D341Med (cell line): ENCODE results near the gene SEMA3A.

ENCODE experiments used
- DNase-seq: peaks from one replicate; pipeline ENCODE4 v3.0.0; 2012; ENCODE audit warnings: low spot score

SEMA3A gene

GRCh38 chr7:84195295-84196060, 889 bp upstream of the SEMA3A start:
- DNase-seq = no peak

DNA sequence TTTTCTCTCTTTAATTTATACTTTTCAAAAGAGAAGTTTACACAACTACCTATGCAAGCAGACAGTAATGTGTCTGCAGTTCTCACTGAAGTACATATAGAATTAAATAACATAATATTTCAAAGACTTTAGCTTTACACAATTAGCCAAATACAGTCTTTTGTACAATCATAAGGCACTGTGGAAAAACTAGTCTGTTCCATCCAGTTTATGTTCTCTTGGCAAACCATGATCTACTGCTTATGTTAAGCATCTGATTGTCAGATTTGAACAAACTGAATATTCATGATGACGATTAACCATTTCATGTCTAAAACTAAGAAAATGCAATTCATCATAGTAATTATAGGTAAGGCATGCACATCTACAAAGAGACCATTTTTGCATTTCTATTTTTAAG, 842 bp downstream of the SEMA3A start:
- DNase-seq = no peak

- no peak for DNase-seq
Measured at GRCh38 chr7:84191842-84192241, 2.7 kb downstream of the SEMA3A start.

GRCh38 chr7:84191261-84191660, 3.3 kb downstream of the SEMA3A start:
- no peak for DNase-seq

- DNase-seq = no peak
Measured at GRCh38 chr7:84190016-84190705, 4.4 kb downstream of the SEMA3A start.

GRCh38 chr7:84188786-84189405, 5.7 kb downstream of the SEMA3A start:
- DNase-seq = peak; percentile 24

DNA sequence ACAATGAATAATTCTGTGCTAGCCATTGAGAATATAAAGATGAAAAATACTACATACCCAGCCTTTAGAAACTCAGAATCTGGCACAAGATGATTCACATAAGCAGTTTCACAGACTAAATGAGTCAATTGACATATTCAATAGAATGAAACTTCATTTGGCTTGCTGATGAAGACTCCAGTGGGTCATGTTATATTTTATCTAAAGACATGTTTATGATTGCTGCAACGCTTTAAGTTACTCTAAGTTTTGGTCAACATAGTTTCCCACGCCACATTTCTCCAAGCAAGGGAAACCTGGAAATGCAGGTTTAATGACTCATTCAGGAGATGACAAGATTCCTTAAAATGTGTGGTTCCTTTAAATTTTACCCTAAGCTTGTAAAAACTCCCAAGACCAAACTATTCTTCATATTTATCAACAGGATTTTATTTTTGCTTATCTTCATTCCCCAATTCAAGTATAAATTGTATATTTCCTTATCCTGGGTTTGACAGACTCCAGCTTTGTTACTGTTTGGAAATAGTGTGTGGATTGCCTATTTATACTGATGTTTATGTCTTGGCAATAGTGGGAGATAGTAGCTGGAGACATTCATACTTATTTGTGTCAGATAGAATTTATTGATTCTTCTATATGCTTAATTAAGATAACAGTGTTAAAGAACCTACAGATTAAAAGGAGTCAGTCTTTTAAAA, 6.6 kb downstream of the SEMA3A start:
- no peak for DNase-seq

GRCh38 chr7:84187087-84187805, 7.3 kb downstream of the SEMA3A start:
- DNase-seq = no peak

- DNase-seq = no peak
Measured at GRCh38 chr7:84183741-84184140, 10.8 kb downstream of the SEMA3A start.

GRCh38 chr7:84182301-84182700, 12.3 kb downstream of the SEMA3A start:
- DNase-seq = no peak

GRCh38 chr7:84181628-84182027, 13.0 kb downstream of the SEMA3A start:
- no peak for DNase-seq

GRCh38 chr7:84177758-84178412, 16.7 kb downstream of the SEMA3A start:
- no peak for DNase-seq

DNA sequence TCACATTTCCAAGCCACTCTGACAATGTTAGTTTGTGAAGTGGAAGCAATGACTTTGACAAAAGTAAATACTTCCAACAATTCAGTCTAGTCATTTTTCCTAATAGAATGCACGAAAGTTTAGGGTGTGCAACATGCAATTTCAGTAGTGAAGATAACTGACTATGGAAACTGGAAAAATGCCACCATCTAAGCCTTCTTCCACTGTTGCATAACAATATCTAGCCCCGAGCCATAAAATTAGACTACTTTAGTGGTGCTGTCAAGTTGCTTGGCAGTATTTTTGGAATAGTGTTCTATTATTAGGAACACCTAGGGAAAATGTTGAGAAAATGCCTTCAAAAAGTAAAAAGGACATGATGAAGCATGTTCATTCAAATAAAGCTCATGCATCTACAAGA, 17.9 kb downstream of the SEMA3A start:
- DNase-seq = no peak

GRCh38 chr7:84175461-84175860, 19.1 kb downstream of the SEMA3A start:
- DNase-seq = no peak

- DNase-seq = no peak
Measured at GRCh38 chr7:84170646-84171045, 23.9 kb downstream of the SEMA3A start.

DNA sequence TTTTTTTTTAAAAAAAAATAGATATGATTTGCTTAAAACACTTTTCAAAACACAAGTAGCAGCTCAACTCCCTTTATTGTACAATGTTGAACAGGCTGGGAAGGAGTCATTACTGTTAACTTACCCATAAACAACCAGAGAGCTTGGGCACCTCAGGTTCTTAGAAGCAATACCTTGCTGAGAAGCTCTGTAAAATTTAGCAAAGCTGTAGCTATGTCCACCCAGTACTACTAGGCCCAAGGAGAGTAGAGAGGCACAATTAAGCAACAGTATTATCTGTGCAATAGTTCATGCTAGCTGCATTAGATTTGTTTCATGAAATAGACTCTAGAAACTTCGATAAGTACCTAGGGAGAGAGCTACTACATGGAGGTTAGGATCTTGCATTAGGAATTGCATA, 32.0 kb downstream of the SEMA3A start:
- DNase-seq = no peak

GRCh38 chr7:84162125-84162524, 32.5 kb downstream of the SEMA3A start:
- DNase-seq = no peak

DNA sequence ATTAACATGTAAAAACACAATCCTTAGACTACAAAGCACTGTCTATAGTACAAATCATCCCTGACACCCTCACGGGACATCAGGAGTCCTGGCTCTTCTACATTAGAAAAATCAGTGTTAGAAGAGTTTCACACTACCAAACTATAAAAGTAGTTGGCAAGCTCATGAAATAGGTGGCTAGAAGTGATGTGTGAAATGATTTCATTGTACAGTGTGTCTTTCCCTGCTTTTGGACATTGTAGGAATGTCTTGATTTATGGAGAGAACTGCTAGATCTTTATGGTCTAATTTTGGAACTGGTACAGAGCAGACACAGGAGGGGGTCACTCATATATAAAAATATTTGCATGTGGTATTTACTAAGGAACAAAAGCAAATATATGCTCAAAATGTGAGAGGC, 33.2 kb downstream of the SEMA3A start:
- no peak for DNase-seq

DNA sequence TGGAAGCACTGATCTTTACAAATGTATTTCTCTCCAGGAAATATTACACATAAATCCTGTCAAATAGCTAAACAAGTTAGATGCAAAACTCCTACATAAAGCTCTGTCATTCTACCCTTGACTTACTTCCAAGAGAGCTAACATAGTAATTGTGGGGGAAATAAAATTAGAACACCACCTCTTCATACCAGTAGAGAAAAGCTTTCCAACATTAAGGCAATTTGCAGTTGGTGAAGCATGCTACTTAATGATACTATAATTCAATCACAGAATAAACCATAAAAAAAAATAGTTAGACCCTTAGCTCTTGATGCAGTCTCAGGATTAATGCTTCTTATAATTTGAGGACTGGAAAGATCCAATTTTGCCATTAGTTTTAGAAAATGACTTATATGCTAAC, 35.2 kb downstream of the SEMA3A start:
- DNase-seq = no peak

GRCh38 chr7:84157171-84157570, 37.4 kb downstream of the SEMA3A start:
- DNase-seq = no peak

DNA sequence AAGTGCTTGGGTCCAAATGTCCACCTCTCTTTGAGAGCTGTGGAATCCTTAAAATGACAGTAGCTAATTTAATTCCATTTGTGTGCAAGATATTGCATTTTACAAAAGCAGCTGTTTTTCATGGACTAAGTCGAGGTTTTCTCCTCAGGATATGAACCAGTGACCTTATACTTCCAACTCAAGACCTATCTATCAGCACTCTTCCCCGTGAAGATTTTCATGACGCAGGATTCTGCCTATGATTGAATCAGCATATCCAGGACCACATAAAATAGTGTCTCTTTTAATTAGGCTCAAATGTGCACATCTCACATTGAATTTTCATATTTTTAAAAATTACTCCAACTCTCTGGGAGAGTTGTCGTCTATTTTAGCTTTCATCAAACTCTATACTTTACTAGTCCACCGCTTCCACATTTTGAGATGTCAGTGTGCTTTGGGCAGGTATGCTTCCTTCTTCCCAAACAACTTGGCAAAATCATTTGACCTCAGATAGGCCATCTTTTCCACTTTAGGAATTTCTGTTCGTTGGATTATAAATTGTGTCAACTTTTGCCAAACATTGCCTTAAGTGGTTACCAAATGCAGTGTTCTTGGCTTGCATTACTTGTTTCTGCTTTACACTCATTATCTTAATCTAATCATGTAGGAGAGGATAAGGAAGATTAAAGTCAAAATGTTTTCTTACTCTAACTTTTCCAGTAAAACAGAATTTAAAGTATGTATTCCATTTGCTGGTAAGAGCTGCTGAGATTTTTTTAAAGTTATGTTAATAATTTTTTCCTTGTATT, 39.4 kb downstream of the SEMA3A start:
- DNase-seq = no peak
